ENCODE results near the gene SAFB.

DNA sequence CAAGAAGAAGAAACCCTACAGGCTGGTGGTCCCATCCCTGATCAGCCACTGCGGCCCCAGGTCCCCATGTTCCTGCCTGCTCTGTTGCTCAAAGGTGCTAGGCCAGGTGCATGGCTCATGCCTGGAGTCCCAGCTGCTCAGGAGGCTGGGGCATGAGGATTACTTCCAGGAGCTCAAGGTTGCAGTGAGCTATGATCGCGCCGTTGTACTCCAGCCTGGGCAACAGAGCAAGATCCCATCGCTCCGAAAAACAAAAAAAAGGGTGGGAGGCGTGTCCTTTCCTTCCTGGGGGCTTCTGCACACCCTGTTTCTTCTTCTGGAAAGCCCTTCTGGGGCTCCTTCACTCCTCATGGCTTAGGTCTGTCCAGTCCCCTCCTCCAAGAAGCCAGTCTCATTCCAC, 43.2 kb upstream of the SAFB start:
- TF ChIP-seq, protein P1, sequence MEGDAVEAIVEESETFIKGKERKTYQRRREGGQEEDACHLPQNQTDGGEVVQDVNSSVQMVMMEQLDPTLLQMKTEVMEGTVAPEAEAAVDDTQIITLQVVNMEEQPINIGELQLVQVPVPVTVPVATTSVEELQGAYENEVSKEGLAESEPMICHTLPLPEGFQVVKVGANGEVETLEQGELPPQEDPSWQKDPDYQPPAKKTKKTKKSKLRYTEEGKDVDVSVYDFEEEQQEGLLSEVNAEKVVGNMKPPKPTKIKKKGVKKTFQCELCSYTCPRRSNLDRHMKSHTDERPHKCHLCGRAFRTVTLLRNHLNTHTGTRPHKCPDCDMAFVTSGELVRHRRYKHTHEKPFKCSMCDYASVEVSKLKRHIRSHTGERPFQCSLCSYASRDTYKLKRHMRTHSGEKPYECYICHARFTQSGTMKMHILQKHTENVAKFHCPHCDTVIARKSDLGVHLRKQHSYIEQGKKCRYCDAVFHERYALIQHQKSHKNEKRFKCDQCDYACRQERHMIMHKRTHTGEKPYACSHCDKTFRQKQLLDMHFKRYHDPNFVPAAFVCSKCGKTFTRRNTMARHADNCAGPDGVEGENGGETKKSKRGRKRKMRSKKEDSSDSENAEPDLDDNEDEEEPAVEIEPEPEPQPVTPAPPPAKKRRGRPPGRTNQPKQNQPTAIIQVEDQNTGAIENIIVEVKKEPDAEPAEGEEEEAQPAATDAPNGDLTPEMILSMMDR (IDR thresholded peaks at IDR 0.05): no peak
- no peak for TF ChIP-seq POLR2A (IDR thresholded peaks at IDR 0.05)
